H9 (cell line): ENCODE measurements around the gene CFAP61. TPM values are rescaled to one million over a fixed set of nuclear protein-coding genes. Genes with fewer than 3 reads are reported as not detected.

Experiments
- DNase-seq: peaks from one replicate; pipeline ENCODE4 v3.0.0-alpha.2; 2017
- H2AFZ ChIP-seq: one replicate; pipeline ENCODE4 v1.6.1; 2013; ENCODE audit warnings: mild to moderate bottlenecking, low read length, control low read depth, moderate library complexity
- H2AK5ac ChIP-seq: 2 replicates; pipeline ENCODE4 v1.6.1; 2013; ENCODE audit warnings: low read length, control low read depth, mixed read lengths; ENCODE audit not compliant: insufficient read length
- H2BK120ac ChIP-seq: one replicate; pipeline ENCODE4 v1.6.1; 2013; ENCODE audit warnings: low read depth, mild to moderate bottlenecking, low read length, control low read depth, inconsistent platforms; ENCODE audit not compliant: poor library complexity, severe bottlenecking
- H2BK12ac ChIP-seq: 2 replicates; pipeline ENCODE4 v1.6.1; 2013; ENCODE audit warnings: low read length, control low read depth, mixed read lengths, low read depth; ENCODE audit not compliant: insufficient read length
- H2BK15ac ChIP-seq: 2 replicates; pipeline ENCODE4 v1.6.1; 2013; ENCODE audit warnings: low read depth, low read length, control low read depth
- H2BK20ac ChIP-seq: one replicate; pipeline ENCODE4 v1.6.1; 2013; ENCODE audit warnings: low read depth, mild to moderate bottlenecking, low read length, control low read depth, inconsistent platforms; ENCODE audit not compliant: poor library complexity, severe bottlenecking
- H2BK5ac ChIP-seq: 2 replicates; pipeline ENCODE4 v1.6.1; 2013; ENCODE audit warnings: low read length, control low read depth, mixed read lengths; ENCODE audit not compliant: insufficient read length
- H3K14ac ChIP-seq: 2 replicates; pipeline ENCODE4 v1.6.1; 2013; ENCODE audit warnings: low read length, control low read depth; ENCODE audit not compliant: insufficient read depth
- H3K18ac ChIP-seq: 2 replicates; pipeline ENCODE4 v1.6.1; 2013; ENCODE audit warnings: low read depth, mild to moderate bottlenecking, mixed read lengths, low read length, control low read depth; ENCODE audit not compliant: insufficient read length
- H3K23ac ChIP-seq: 2 replicates; pipeline ENCODE4 v1.6.1; 2013; ENCODE audit warnings: low read length, control low read depth, mixed read lengths, low read depth; ENCODE audit not compliant: insufficient read length
- H3K23me2 ChIP-seq: 2 replicates; pipeline ENCODE4 v1.6.1; 2013; ENCODE audit warnings: low read depth, mild to moderate bottlenecking, mixed read lengths, low read length, control low read depth; ENCODE audit not compliant: insufficient read length, poor library complexity, severe bottlenecking
- H3K27ac ChIP-seq: 2 replicates; pipeline ENCODE4 v1.5.1; 2013; ENCODE audit warnings: low read length, control low read depth, mixed read lengths, low read depth; ENCODE audit not compliant: insufficient read length
- H3K27me3 ChIP-seq: 2 replicates; pipeline ENCODE4 v1.6.1; 2013; ENCODE audit warnings: low read length, control low read depth, inconsistent platforms; ENCODE audit not compliant: insufficient read depth
- H3K4ac ChIP-seq: 2 replicates; pipeline ENCODE4 v1.6.1; 2013; ENCODE audit warnings: low read depth, mild to moderate bottlenecking, control low read depth, inconsistent platforms, low read length, moderate library complexity
- H3K4me1 ChIP-seq: 2 replicates; pipeline ENCODE4 v1.6.1; 2013; ENCODE audit warnings: low read length, control low read depth, inconsistent platforms; ENCODE audit not compliant: insufficient read depth
- H3K4me2 ChIP-seq: 2 replicates; pipeline ENCODE4 v1.6.1; 2013; ENCODE audit warnings: low read length, control low read depth, mixed read lengths; ENCODE audit not compliant: insufficient read length, insufficient read depth
- H3K56ac ChIP-seq: 2 replicates; pipeline ENCODE4 v1.6.1; 2013; ENCODE audit warnings: low read depth, mild to moderate bottlenecking, mixed read lengths, low read length, control low read depth; ENCODE audit not compliant: insufficient read length
- H3K79me1 ChIP-seq: 2 replicates; pipeline ENCODE4 v1.6.1; 2013; ENCODE audit warnings: low read depth, mild to moderate bottlenecking, moderate library complexity, low read length, control low read depth, inconsistent platforms; ENCODE audit not compliant: insufficient read depth, poor library complexity, severe bottlenecking
- H3K79me2 ChIP-seq: 2 replicates; pipeline ENCODE4 v1.6.1; 2013; ENCODE audit warnings: low read length, control low read depth, inconsistent platforms; ENCODE audit not compliant: insufficient read depth
- H3K9ac ChIP-seq: 2 replicates; pipeline ENCODE4 v1.6.1; 2013; ENCODE audit warnings: low read length, control low read depth, mixed read lengths; ENCODE audit not compliant: insufficient read length; ENCODE audit errors: extremely low read depth
- H3K9me3 ChIP-seq: one replicate; pipeline ENCODE4 v1.6.1; 2013; ENCODE audit warnings: low read depth, low read length, inconsistent platforms; ENCODE audit not compliant: control insufficient read depth
- H3T11ph ChIP-seq: one replicate; pipeline ENCODE4 v1.6.1; 2013; ENCODE audit warnings: mild to moderate bottlenecking, low read length, control low read depth, inconsistent platforms
- H4K20me1 ChIP-seq: one replicate; pipeline ENCODE4 v1.6.1; 2013; ENCODE audit not compliant: control insufficient read depth, insufficient read length, insufficient read depth
- H4K5ac ChIP-seq: 2 replicates; pipeline ENCODE4 v1.6.1; 2013; ENCODE audit warnings: low read depth, mild to moderate bottlenecking, mixed read lengths, low read length, control low read depth; ENCODE audit not compliant: insufficient read length
- H4K8ac ChIP-seq: replicated peaks from 2 replicates; pipeline ENCODE4 v1.6.1; 2013; ENCODE audit warnings: low read length, control low read depth, mixed read lengths, low read depth; ENCODE audit not compliant: insufficient read length
- H4K91ac ChIP-seq: 2 replicates; pipeline ENCODE4 v1.6.1; 2013; ENCODE audit warnings: low read depth, mild to moderate bottlenecking, moderate library complexity, mixed read lengths, low read length, control low read depth; ENCODE audit not compliant: insufficient read length
- H3K27ac Mint-ChIP-seq, 3 experiments: 2 replicates in 2 of 3; 3 replicates in 1 of 3; pipeline ENCODE4 v1.8.0; 2020 to 2021; ENCODE audit warnings: mixed read lengths in 3 of 3, mild to moderate bottlenecking in 1 of 3, moderate library complexity in 1 of 3
- H3K27me3 Mint-ChIP-seq: 2 replicates; pipeline ENCODE4 v1.8.0; 2021; ENCODE audit warnings: low read depth, mild to moderate bottlenecking, moderate library complexity, mixed read lengths
- H3K36me3 Mint-ChIP-seq, 3 experiments: 2 replicates in 2 of 3; 3 replicates in 1 of 3; pipeline ENCODE4 v1.8.0; 2020 to 2021; ENCODE audit warnings: low read depth in 3 of 3, mixed read lengths in 3 of 3; ENCODE audit not compliant: insufficient read depth in 1 of 3
- H3K4me1 Mint-ChIP-seq, 2 experiments: 2 replicates each; pipeline ENCODE4 v1.8.0; 2020; ENCODE audit warnings: mixed read lengths in 2 of 2
- H3K4me3 Mint-ChIP-seq, 2 experiments: 2 replicates in 1 of 2; 3 replicates in 1 of 2; pipeline ENCODE4 v1.8.0; 2020 to 2021; ENCODE audit warnings: mild to moderate bottlenecking in 2 of 2, mixed read lengths in 2 of 2, moderate library complexity in 1 of 2
- H3K9me3 Mint-ChIP-seq, 2 experiments: 2 replicates in 1 of 2; 3 replicates in 1 of 2; pipeline ENCODE4 v1.8.0; 2020; ENCODE audit warnings: mild to moderate bottlenecking in 2 of 2, mixed read lengths in 2 of 2, moderate library complexity in 1 of 2
- WGBS: extraction: QIAGEN DNeasy Blood & Tissue Kit; methylation state at CpG from one replicate; pipeline ENCODE4 v1.1.7; 2013; ENCODE audit warnings: missing lambda C conversion rate, low lambda C conversion rate, mixed read lengths; ENCODE audit not compliant: insufficient read length; ENCODE audit errors: extremely low coverage; 5-methylcytosine and 5-hydroxymethylcytosine counted together
- total RNA-seq: library from RNA; stranded (reverse); gene quantifications from 2 replicates; pipeline ENCODE4 v1.2.1, GENCODE V29; 2021
- TF ChIP-seq, protein P1 (sequence below): fragments of 200-600 bp; sonication (generic); conservative IDR thresholded peaks from 3 replicates; pipeline ENCODE4 v1.8.0; 2021; ENCODE audit warnings: antibody characterized with exemption, mild to moderate bottlenecking

The CFAP61 gene
- total RNA-seq, 1 experiment from 2014 or later: 0.44 TPM

DNA sequence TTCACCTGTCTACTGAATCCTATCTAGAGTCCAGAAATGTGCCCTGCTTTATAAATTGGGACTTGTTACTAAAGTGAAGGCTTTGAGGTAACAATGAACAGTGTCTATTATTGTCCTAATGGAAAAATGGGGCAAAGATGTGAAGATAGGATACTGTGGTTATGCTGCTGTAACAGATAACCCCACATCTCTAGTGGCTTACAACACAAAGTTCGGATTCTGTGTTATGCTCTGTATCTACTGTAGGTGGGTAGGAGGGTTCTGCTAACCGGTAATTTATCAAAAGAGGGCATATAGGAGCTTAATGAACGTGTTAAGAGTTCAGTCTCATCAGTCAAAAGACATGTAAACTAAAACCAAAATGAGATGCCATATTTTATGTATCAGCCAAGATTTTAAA, 28.9 kb upstream of the CFAP61 start:
- peaks cover 11% of the 10 kb centered on the region; the same call in 1 of the 2 replicates for H3K79me2 ChIP-seq
- H3K9ac ChIP-seq: no peak overlapping the region
- Mint-ChIP-seq H3K9me3 (no peaks in the 10 kb centered on the region), H3K4me3 (no peak overlapping the region), H3K4me1 (peaks cover 8 to 24% of the 10 kb centered on the region in 2 experiments), H3K27me3 (no peaks in the 10 kb centered on the region; the same call in 1 of the 2 replicates), H3K27ac (0 out of 7 replicates have a peak overlapping the region, but pooled peaks of 1 of the 3 experiments have one; percentile 42), H3K36me3 (peaks cover 2 to 22% (median 18%) of the 10 kb centered on the region in 3 experiments; a peak in 6 of 7 replicates)
- no peak overlapping the region for H2BK120ac ChIP-seq
- no peak overlapping the region for H3K14ac ChIP-seq
- H4K5ac ChIP-seq: no peak overlapping the region
- TF ChIP-seq, protein P1, sequence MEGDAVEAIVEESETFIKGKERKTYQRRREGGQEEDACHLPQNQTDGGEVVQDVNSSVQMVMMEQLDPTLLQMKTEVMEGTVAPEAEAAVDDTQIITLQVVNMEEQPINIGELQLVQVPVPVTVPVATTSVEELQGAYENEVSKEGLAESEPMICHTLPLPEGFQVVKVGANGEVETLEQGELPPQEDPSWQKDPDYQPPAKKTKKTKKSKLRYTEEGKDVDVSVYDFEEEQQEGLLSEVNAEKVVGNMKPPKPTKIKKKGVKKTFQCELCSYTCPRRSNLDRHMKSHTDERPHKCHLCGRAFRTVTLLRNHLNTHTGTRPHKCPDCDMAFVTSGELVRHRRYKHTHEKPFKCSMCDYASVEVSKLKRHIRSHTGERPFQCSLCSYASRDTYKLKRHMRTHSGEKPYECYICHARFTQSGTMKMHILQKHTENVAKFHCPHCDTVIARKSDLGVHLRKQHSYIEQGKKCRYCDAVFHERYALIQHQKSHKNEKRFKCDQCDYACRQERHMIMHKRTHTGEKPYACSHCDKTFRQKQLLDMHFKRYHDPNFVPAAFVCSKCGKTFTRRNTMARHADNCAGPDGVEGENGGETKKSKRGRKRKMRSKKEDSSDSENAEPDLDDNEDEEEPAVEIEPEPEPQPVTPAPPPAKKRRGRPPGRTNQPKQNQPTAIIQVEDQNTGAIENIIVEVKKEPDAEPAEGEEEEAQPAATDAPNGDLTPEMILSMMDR: no peak
- no peaks in the 10 kb centered on the region for H3K27me3 ChIP-seq
- H2BK15ac ChIP-seq: no peak overlapping the region
- no peak overlapping the region for H3K27ac ChIP-seq
- H3K23ac ChIP-seq: no peak overlapping the region
- H3K18ac ChIP-seq: no peak overlapping the region
- no peak overlapping the region for H2BK5ac ChIP-seq
- H3K4me2 ChIP-seq: no peak overlapping the region
- H2AK5ac ChIP-seq: no peak overlapping the region
- no peak overlapping the region for H4K91ac ChIP-seq
- no peak overlapping the region for H3K56ac ChIP-seq
- H4K20me1 ChIP-seq: no peaks in the 10 kb centered on the region
- no peak overlapping the region for H3K4ac ChIP-seq
- H3K4me1 ChIP-seq: peaks cover 1% of the 10 kb centered on the region; the same call in 1 of the 2 replicates
- no peak overlapping the region for H2BK20ac ChIP-seq
- no peaks in the 10 kb centered on the region for H3K9me3 ChIP-seq
- WGBS: no CpG with 5 or more reads among the region's 3 CpGs
- H4K8ac ChIP-seq: no peak overlapping the region
- H3K79me1 ChIP-seq: peaks cover 6% of the 10 kb centered on the region
- H3T11ph ChIP-seq: no peak overlapping the region
- no peak overlapping the region for H2BK12ac ChIP-seq
- H3K23me2 ChIP-seq: no peaks in the 10 kb centered on the region
- no peak overlapping the region for H2AFZ ChIP-seq
- no peak for DNase-seq
